ENCODE results near the gene FBXO42.

Gene FBXO42

GRCh38 chr1:16243215-16243610, 109.1 kb downstream of the FBXO42 start:
- TF ChIP-seq CTCF (IDR thresholded peaks at IDR 0.05) = no peak
- Histone ChIP-seq H3K9me3 (no peaks in the 10 kb centered on the region), H3K27me3 (no peaks in the 10 kb centered on the region), H3K27ac (no peak overlapping the region), H3K4me1 (ENCODE audit: control insufficient read depth in 1 of 2, insufficient read depth in 1 of 2, low read depth in 1 of 2, low read length in 1 of 2) (no peaks in the 10 kb centered on the region), H3K36me3 (peaks cover 15% of the 10 kb centered on the region), H3K4me3 (ENCODE audit: low read depth in 1 of 2, low read length in 1 of 2) (no peak overlapping the region)

- H3K27ac ChIP-seq = no peak overlapping the region
- H3K4me3 ChIP-seq (ENCODE audit: low read depth in 1 of 2, low read length in 1 of 2) = no peak overlapping the region
- H3K27me3 ChIP-seq = no peaks in the 10 kb centered on the region
- no peaks in the 10 kb centered on the region for H3K9me3 ChIP-seq
- TF ChIP-seq CTCF (IDR thresholded peaks at IDR 0.05) = no peak
- H3K4me1 ChIP-seq (ENCODE audit: control insufficient read depth in 1 of 2, insufficient read depth in 1 of 2, low read depth in 1 of 2, low read length in 1 of 2) = peaks cover 0 to under 1% of the 10 kb centered on the region in 2 experiments
- peaks cover 10% of the 10 kb centered on the region for H3K36me3 ChIP-seq
Observed at GRCh38 chr1:16242556-16243214, 109.6 kb downstream of the FBXO42 start.

GRCh38 chr1:16241221-16241708, 111.0 kb downstream of the FBXO42 start:
- Histone ChIP-seq H3K36me3 (peaks cover 5% of the 10 kb centered on the region), H3K9me3 (no peaks in the 10 kb centered on the region), H3K27me3 (no peaks in the 10 kb centered on the region), H3K4me1 (ENCODE audit: control insufficient read depth in 1 of 2, insufficient read depth in 1 of 2, low read depth in 1 of 2, low read length in 1 of 2) (peaks cover 14 to 15% of the 10 kb centered on the region in 2 experiments), H3K4me3 (ENCODE audit: low read depth in 1 of 2, low read length in 1 of 2) (no peak overlapping the region), H3K27ac (no peak overlapping the region)
- no peak for TF ChIP-seq CTCF (IDR thresholded peaks at IDR 0.05)

GRCh38 chr1:16239972-16240491, 112.2 kb downstream of the FBXO42 start:
- H3K4me1 ChIP-seq (ENCODE audit: control insufficient read depth in 1 of 2, insufficient read depth in 1 of 2, low read depth in 1 of 2, low read length in 1 of 2) = peaks cover 16 to 17% of the 10 kb centered on the region in 2 experiments
- no peak for TF ChIP-seq CTCF (IDR thresholded peaks at IDR 0.05)

GRCh38 chr1:16237343-16237830, 114.9 kb downstream of the FBXO42 start:
- H3K9me3 ChIP-seq = no peaks in the 10 kb centered on the region
- H3K27me3 ChIP-seq = no peaks in the 10 kb centered on the region
- no peaks in the 10 kb centered on the region for H3K36me3 ChIP-seq
- H3K27ac ChIP-seq = peak overlapping the region; percentile 37
- peaks cover 16 to 17% of the 10 kb centered on the region in 2 experiments for H3K4me1 ChIP-seq (ENCODE audit: control insufficient read depth in 1 of 2, insufficient read depth in 1 of 2, low read depth in 1 of 2, low read length in 1 of 2)
- H3K4me3 ChIP-seq (ENCODE audit: low read depth in 1 of 2, low read length in 1 of 2) = peak overlapping the region; percentile 67 to 73
- TF ChIP-seq CTCF (IDR thresholded peaks at IDR 0.05) = no peak

More at GRCh38 chr1:16239972-16240491, 112.2 kb downstream of the FBXO42 start:
- no peaks in the 10 kb centered on the region for H3K9me3 ChIP-seq
- H3K27me3 ChIP-seq = no peaks in the 10 kb centered on the region
- no peak overlapping the region for H3K4me3 ChIP-seq (ENCODE audit: low read depth in 1 of 2, low read length in 1 of 2)
- H3K27ac ChIP-seq = no peak overlapping the region
- H3K36me3 ChIP-seq = no peaks in the 10 kb centered on the region

Measured in neutrophil (primary cell).